K562 (cell line): Measurements from ENCODE around the gene HEBP2. TPM values are rescaled to one million over a fixed set of nuclear protein-coding genes. Genes with fewer than 3 reads are reported as not detected.

Experiments
- ATF1 ChIP-seq, 2 experiments: fragments of 450-650 bp in 1 of 2; IDR thresholded peaks; 2 replicates each; pipeline ENCODE4 v1.6.1; 2016; ENCODE audit warnings: missing compliant biosample characterization in 1 of 2, missing genetic modification characterization in 1 of 2
- CAMTA2 ChIP-seq: fragments of 250-450 bp; sonication (Bioruptor Pico); conservative IDR thresholded peaks from 2 replicates; pipeline ENCODE4 v1.5.1; 2022
- COPS2 ChIP-seq: fragments of 450-650 bp; conservative IDR thresholded peaks from 2 replicates; pipeline ENCODE4 v1.6.1; 2016; ENCODE audit warnings: mild to moderate bottlenecking, moderate library complexity
- HDAC2 ChIP-seq: fragments of 450-650 bp; IDR thresholded peaks from 2 replicates; pipeline ENCODE4 v1.6.1; 2016; ENCODE audit warnings: mild to moderate bottlenecking
- HES1 ChIP-seq: fragments of 450-650 bp; IDR thresholded peaks from 2 replicates; pipeline ENCODE4 v1.6.1; 2016; ENCODE audit warnings: low read depth, mild to moderate bottlenecking, moderate library complexity
- SMAD2 ChIP-seq: fragments of 150-350 bp; IDR thresholded peaks from 2 replicates; pipeline ENCODE4 v1.6.1; 2014; ENCODE audit warnings: low read depth, mild to moderate bottlenecking, low read length
- SMC3 ChIP-seq: conservative IDR thresholded peaks from 2 replicates; pipeline ENCODE4 v1.6.1; 2011; ENCODE audit warnings: low read depth, low read length, improper control_type of control experiment; ENCODE audit not compliant: insufficient read depth
- SRF ChIP-seq, 2 experiments: fragments of 250-450, 450-650 bp in 1 of 2; sonication (Bioruptor Pico) in 1 of 2; sonication (generic) in 1 of 2; formaldehyde crosslinking; IDR thresholded peaks; 2 replicates each; pipeline versions ENCODE4 v1.5.0 to v1.5.1; 2020 to 2022; ENCODE audit warnings: mild to moderate bottlenecking in 1 of 2, missing genetic modification reagents in 1 of 2
- TFAP4 ChIP-seq: sonication (generic); formaldehyde crosslinking; IDR thresholded peaks from 2 replicates; pipeline ENCODE4 v1.8.0; 2022; ENCODE audit warnings: missing genetic modification reagents, mild to moderate bottlenecking, moderate library complexity, borderline replicate concordance
- WHSC1 ChIP-seq: IDR thresholded peaks from one replicate; pipeline ENCODE4 v1.6.1; 2012; ENCODE audit warnings: low read length, control low read depth, inconsistent platforms
- ZBTB2 ChIP-seq: fragments of 450-650 bp; IDR thresholded peaks from 2 replicates; pipeline ENCODE4 v1.6.1; 2016; ENCODE audit warnings: antibody characterized with exemption
- ZBTB7A ChIP-seq: IDR thresholded peaks from 2 replicates; pipeline ENCODE4 v1.6.1; 2011; ENCODE audit warnings: low read depth, mild to moderate bottlenecking, low read length, moderate library complexity, borderline replicate concordance; ENCODE audit not compliant: control insufficient read depth
- ZBTB8A ChIP-seq: fragments of 450-650 bp; IDR thresholded peaks from 2 replicates; pipeline ENCODE4 v1.6.1; 2018; ENCODE audit warnings: mild to moderate bottlenecking, moderate library complexity; ENCODE audit not compliant: partially characterized antibody
- ZNF282 ChIP-seq: sonication (generic); formaldehyde crosslinking; IDR thresholded peaks from 2 replicates; pipeline ENCODE4 v1.8.1; 2023; ENCODE audit warnings: missing genetic modification reagents
- ZNF3 ChIP-seq: fragments of 250-450 bp; sonication (Bioruptor Pico); IDR thresholded peaks from 2 replicates; pipeline ENCODE4 v1.5.0; 2021; ENCODE audit warnings: mild to moderate bottlenecking, moderate library complexity
- ZNF347 ChIP-seq: fragments of 450-650 bp; formaldehyde crosslinking; IDR thresholded peaks from 2 replicates; pipeline ENCODE4 v1.4.0; 2020; ENCODE audit warnings: low read depth, mild to moderate bottlenecking, moderate library complexity
- ZNF445 ChIP-seq: fragments of 250-450 bp; sonication (Bioruptor Pico); IDR thresholded peaks from 2 replicates; pipeline ENCODE4 v1.4.0; 2020; ENCODE audit warnings: low read depth, mild to moderate bottlenecking, moderate library complexity
- polyA plus RNA-seq, 8 experiments: library from polyadenylated mRNA; depleted of rRNA in 4 of 8; stranded (reverse) in 5 of 8; unstranded in 3 of 8; fragments of >200 nt; fragmentation: Nextera tagmentation in 2 of 8; fragmentation: Illumina TruSeq in 1 of 8; extraction: Ambion mirVana in 2 of 8; extraction: Trizol in 1 of 8; gene quantifications; 2 replicates each; pipeline versions ENCODE4 v1.2.1 to v1.2.3, GENCODE V29; 2011 to 2014; ENCODE audit warnings: inconsistent platforms in 1 of 8, missing spikeins in 1 of 8
- total RNA-seq, 7 experiments: library from RNA; depleted of rRNA in 6 of 7; stranded (reverse); fragments of >200 nt in 6 of 7; fragmentation: Illumina TruSeq in 2 of 7; extraction: Trizol in 2 of 7; gene quantifications; 2 replicates each; pipeline versions ENCODE4 v1.2.1 to v1.2.3, GENCODE V29; 2011 to 2021; ENCODE audit warnings: low replicate concordance in 1 of 7
- TF ChIP-seq, protein P1 (sequence below): fragments of 150-350 bp; IDR thresholded peaks from 2 replicates; pipeline ENCODE4 v1.6.1; 2014; ENCODE audit warnings: low read depth, mild to moderate bottlenecking, low read length, borderline replicate concordance
- TF ChIP-seq, protein P2 (sequence below): sonication (generic); formaldehyde crosslinking; IDR thresholded peaks from 2 replicates; pipeline ENCODE4 v1.8.0; 2023; ENCODE audit warnings: mild to moderate bottlenecking, missing genetic modification reagents
- TF ChIP-seq, protein P3 (sequence below): sonication (generic); formaldehyde crosslinking; IDR thresholded peaks from 2 replicates; pipeline ENCODE4 v1.9.0; 2022; ENCODE audit warnings: mild to moderate bottlenecking, missing genetic modification reagents

HEBP2 gene
- total and polyA plus RNA-seq, 9 of the 15 experiments (the other 6 are each of a cell fraction or from before 2014, with no cell fraction given), result 8.5 to 63.7 (median 36.9) TPM

GRCh38 chr6:138371720-138372119 is 32.3 kb upstream of the HEBP2 start (continued):
- TF ChIP-seq, protein P1, sequence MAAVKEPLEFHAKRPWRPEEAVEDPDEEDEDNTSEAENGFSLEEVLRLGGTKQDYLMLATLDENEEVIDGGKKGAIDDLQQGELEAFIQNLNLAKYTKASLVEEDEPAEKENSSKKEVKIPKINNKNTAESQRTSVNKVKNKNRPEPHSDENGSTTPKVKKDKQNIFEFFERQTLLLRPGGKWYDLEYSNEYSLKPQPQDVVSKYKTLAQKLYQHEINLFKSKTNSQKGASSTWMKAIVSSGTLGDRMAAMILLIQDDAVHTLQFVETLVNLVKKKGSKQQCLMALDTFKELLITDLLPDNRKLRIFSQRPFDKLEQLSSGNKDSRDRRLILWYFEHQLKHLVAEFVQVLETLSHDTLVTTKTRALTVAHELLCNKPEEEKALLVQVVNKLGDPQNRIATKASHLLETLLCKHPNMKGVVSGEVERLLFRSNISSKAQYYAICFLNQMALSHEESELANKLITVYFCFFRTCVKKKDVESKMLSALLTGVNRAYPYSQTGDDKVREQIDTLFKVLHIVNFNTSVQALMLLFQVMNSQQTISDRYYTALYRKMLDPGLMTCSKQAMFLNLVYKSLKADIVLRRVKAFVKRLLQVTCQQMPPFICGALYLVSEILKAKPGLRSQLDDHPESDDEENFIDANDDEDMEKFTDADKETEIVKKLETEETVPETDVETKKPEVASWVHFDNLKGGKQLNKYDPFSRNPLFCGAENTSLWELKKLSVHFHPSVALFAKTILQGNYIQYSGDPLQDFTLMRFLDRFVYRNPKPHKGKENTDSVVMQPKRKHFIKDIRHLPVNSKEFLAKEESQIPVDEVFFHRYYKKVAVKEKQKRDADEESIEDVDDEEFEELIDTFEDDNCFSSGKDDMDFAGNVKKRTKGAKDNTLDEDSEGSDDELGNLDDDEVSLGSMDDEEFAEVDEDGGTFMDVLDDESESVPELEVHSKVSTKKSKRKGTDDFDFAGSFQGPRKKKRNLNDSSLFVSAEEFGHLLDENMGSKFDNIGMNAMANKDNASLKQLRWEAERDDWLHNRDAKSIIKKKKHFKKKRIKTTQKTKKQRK, result no peak
- TF ChIP-seq, protein P2, sequence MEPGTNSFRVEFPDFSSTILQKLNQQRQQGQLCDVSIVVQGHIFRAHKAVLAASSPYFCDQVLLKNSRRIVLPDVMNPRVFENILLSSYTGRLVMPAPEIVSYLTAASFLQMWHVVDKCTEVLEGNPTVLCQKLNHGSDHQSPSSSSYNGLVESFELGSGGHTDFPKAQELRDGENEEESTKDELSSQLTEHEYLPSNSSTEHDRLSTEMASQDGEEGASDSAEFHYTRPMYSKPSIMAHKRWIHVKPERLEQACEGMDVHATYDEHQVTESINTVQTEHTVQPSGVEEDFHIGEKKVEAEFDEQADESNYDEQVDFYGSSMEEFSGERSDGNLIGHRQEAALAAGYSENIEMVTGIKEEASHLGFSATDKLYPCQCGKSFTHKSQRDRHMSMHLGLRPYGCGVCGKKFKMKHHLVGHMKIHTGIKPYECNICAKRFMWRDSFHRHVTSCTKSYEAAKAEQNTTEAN (CRISPR knock-in tag), result no peak
- TF ChIP-seq SRF (CRISPR knock-in tag; IDR thresholded peaks at IDR 0.05) (no peak), ZNF282 (CRISPR knock-in tag) (no peak), WHSC1 (no peak), HDAC2 (no peak), TFAP4 (CRISPR knock-in tag) (no peak), COPS2 (no peak), ATF1 (CRISPR knock-in tag; IDR thresholded peaks at IDR 0.05) (no peak), ATF1 (tag; IDR thresholded peaks at IDR 0.05) (no peak), ZNF3 (no peak), CAMTA2 (CRISPR knock-in tag) (no peak), SMAD2 (no peak), HES1 (no peak), ZBTB8A (no peak), ZBTB2 (no peak), ZNF445 (no peak), ZNF347 (CRISPR knock-in tag) (no peak), SMC3 (no peak), ZBTB7A (no peak)
- TF ChIP-seq, protein P3, sequence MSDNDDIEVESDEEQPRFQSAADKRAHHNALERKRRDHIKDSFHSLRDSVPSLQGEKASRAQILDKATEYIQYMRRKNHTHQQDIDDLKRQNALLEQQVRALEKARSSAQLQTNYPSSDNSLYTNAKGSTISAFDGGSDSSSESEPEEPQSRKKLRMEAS (CRISPR knock-in tag), result no peak
